A549 (cell line): ENCODE data around the gene PPCS.

Experiments used
- HOXA7 ChIP-seq: fragments of 250-450 bp; sonication (Bioruptor Pico); IDR thresholded peaks from 2 replicates; pipeline ENCODE4 v1.5.0; 2020; ENCODE audit warnings: mild to moderate bottlenecking, moderate library complexity
- SMC3 ChIP-seq: fragments of >200 bp; sonication (Bioruptor Twin); formaldehyde crosslinking; IDR thresholded peaks from 3 replicates; pipeline ENCODE4 v1.6.1; 2018; ENCODE audit warnings: inconsistent platforms
- TF ChIP-seq, protein P1 (sequence below): fragments of >200 bp; sonication (Bioruptor Twin); formaldehyde crosslinking; IDR thresholded peaks from 3 replicates; pipeline ENCODE4 v1.5.1; 2016

DNA sequence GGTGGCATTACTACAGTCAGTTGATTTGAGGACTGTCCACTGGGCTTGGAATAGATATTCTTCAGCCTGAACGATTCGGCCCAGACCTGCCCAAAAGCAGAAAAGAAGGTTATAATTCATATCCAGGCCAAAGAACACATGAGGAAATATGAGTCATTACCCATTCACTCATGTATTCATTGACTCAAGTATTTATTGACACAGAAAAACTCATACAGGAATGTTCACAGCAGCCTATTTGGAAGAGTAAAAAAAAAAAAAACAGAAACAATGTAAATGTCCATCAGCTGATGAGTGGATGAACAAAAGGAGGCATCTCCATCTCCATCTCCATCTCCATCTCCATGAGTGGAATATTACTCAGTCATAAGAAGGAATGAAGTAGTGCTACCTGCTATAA, 16.4 kb upstream of the PPCS start:
- TF ChIP-seq HOXA7 (no peak), SMC3 (no peak)
- TF ChIP-seq, protein P1, sequence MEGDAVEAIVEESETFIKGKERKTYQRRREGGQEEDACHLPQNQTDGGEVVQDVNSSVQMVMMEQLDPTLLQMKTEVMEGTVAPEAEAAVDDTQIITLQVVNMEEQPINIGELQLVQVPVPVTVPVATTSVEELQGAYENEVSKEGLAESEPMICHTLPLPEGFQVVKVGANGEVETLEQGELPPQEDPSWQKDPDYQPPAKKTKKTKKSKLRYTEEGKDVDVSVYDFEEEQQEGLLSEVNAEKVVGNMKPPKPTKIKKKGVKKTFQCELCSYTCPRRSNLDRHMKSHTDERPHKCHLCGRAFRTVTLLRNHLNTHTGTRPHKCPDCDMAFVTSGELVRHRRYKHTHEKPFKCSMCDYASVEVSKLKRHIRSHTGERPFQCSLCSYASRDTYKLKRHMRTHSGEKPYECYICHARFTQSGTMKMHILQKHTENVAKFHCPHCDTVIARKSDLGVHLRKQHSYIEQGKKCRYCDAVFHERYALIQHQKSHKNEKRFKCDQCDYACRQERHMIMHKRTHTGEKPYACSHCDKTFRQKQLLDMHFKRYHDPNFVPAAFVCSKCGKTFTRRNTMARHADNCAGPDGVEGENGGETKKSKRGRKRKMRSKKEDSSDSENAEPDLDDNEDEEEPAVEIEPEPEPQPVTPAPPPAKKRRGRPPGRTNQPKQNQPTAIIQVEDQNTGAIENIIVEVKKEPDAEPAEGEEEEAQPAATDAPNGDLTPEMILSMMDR, result no peak
